Measurements from ENCODE around the gene RNLS. TPM values are rescaled to one million over a fixed set of nuclear protein-coding genes. Genes with fewer than 3 reads are reported as not detected.

The RNLS gene
- total and polyA plus RNA-seq, 2 of the 4 experiments (the other 2 are of a cell fraction): 4.5 to 7.0 TPM

GRCh38 chr10:88500656-88501055 lies 82.5 kb downstream of the RNLS start:
- Histone ChIP-seq H2BK20ac (ENCODE audit: low read depth, low read length) (no peak overlapping the region), H3K14ac (replicated peaks; ENCODE audit: low read depth, low read length) (no peak overlapping the region), H4K91ac (ENCODE audit: insufficient read depth, low read depth, low read length) (no peak overlapping the region), H3K9me3 (ENCODE audit: control insufficient read depth, insufficient read depth, low read length) (no peaks in the 10 kb centered on the region), H3K9ac (ENCODE audit: low read depth, low read length) (no peak overlapping the region), H4K8ac (ENCODE audit: low read depth in 2 of 2, low read length in 2 of 2) (no peak overlapping the region), H3K4me3 (ENCODE audit: insufficient read depth, low read depth, low read length) (no peak overlapping the region), H2BK120ac (ENCODE audit: low read depth, low read length) (no peak overlapping the region), H2BK15ac (ENCODE audit: low read depth, low read length) (no peak overlapping the region), H3K23ac (ENCODE audit: low read depth, low read length) (no peak overlapping the region), H2AK5ac (ENCODE audit: low read depth, low read length) (no peak overlapping the region), H3K4ac (ENCODE audit: low read depth, low read length) (no peak overlapping the region), H3K4me1 (ENCODE audit: control insufficient read depth, insufficient read depth, low read length) (peaks cover 2% of the 10 kb centered on the region), H2BK5ac (ENCODE audit: low read depth, low read length, poor library complexity, severe bottlenecking) (no peak overlapping the region), H3K36me3 (ENCODE audit: control insufficient read depth, insufficient read depth, low read length) (no peaks in the 10 kb centered on the region), H3K18ac (ENCODE audit: low read depth, low read length) (no peak overlapping the region), H4K5ac (ENCODE audit: low read depth, low read length) (no peak overlapping the region), H3K79me1 (ENCODE audit: low read depth in 1 of 2, low read length in 2 of 2) (no peaks in the 10 kb centered on the region), H2AFZ (replicated peaks; ENCODE audit: low read length, poor library complexity) (no peak overlapping the region), H3K4me2 (ENCODE audit: low read depth, low read length) (no peak overlapping the region), H2AK9ac (replicated peaks; ENCODE audit: low read depth, low read length, poor library complexity) (no peak overlapping the region), H4K20me1 (ENCODE audit: insufficient read depth, low read length) (no peaks in the 10 kb centered on the region), H3K27me3 (ENCODE audit: control insufficient read depth, insufficient read depth, low read length) (no peaks in the 10 kb centered on the region; the same call in 1 of the 2 replicates), H3K9me1 (ENCODE audit: insufficient read depth, low read length) (no peaks in the 10 kb centered on the region), H3K56ac (ENCODE audit: extremely low read depth, insufficient read depth, low read length) (no peak overlapping the region), H3K27ac (ENCODE audit: insufficient read depth, low read length) (no peak overlapping the region)
- no CpG with 5 or more reads among the region's 2 CpGs for WGBS, 2 experiments (ENCODE audit: extremely low coverage in 2 of 2, insufficient read length in 1 of 2)
- TF ChIP-seq, protein P1, sequence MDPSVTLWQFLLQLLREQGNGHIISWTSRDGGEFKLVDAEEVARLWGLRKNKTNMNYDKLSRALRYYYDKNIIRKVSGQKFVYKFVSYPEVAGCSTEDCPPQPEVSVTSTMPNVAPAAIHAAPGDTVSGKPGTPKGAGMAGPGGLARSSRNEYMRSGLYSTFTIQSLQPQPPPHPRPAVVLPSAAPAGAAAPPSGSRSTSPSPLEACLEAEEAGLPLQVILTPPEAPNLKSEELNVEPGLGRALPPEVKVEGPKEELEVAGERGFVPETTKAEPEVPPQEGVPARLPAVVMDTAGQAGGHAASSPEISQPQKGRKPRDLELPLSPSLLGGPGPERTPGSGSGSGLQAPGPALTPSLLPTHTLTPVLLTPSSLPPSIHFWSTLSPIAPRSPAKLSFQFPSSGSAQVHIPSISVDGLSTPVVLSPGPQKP (IDR thresholded peaks at IDR 0.05; ENCODE audit: borderline replicate concordance, low read depth, low read length): no peak
- peak; percentile 83 for TF ChIP-seq CEBPB (IDR thresholded peaks at IDR 0.05; ENCODE audit: low read depth, low read length)
- dilution Hi-C loops (cut with HindIII; ENCODE audit: low sequenced_read_pairs, unreplicated experiment): no loop called here
- no TSS peak for BruUV-seq (replicated peaks)
- intact Hi-C loops (cut with micrococcal nuclease): no loop called here
- ATAC-seq (ENCODE audit: low read depth) (no peak), DNase-seq (peak; percentile 51)
- ChIA-PET CTCF (no interaction called here), POLR2A (ENCODE audit: unreplicated experiment) (no interaction called here)
- in situ Hi-C loops (cut with MboI; ENCODE audit: low sequenced_read_pairs): no loop called here

Data from IMR-90 (cell line).